NCI-H1436 treated with DMSO at 0.1 percent for 48 hours (cell line): Measurements from ENCODE around the gene ADAT3.

Experiments
- DNase-seq: peaks from one replicate; lab custom pipeline; 2025; lab: John Stamatoyannopoulos, UW

ADAT3 gene

GRCh38 chr19:1938071-1938470, 32.9 kb downstream of the ADAT3 start:
- no peak for DNase-seq

GRCh38 chr19:1941146-1942077, 36.2 kb downstream of the ADAT3 start, which contains the start of gene CSNK1G2:
TSS of gene CSNK1G2 (plus strand) at chr19:1941172. CDS start at chr19:1969773, 28,601 bp downstream.
- DNase-seq = no peak

GRCh38 chr19:1942078-1942933, 37.1 kb downstream of the ADAT3 start:
- DNase-seq = no peak

GRCh38 chr19:1942934-1943555, 37.8 kb downstream of the ADAT3 start:
- no peak for DNase-seq

GRCh38 chr19:1943661-1944087, 38.5 kb downstream of the ADAT3 start:
- no peak for DNase-seq

- no peak for DNase-seq
Measured at GRCh38 chr19:1944088-1944915, 39.1 kb downstream of the ADAT3 start.

- no peak for DNase-seq
Measured at GRCh38 chr19:1944916-1945561, 39.8 kb downstream of the ADAT3 start.

- DNase-seq = no peak
Measured at GRCh38 chr19:1945899-1946298, 40.7 kb downstream of the ADAT3 start.

- no peak for DNase-seq
Measured at GRCh38 chr19:1947651-1948209, 42.5 kb downstream of the ADAT3 start.

GRCh38 chr19:1949304-1950101, 44.3 kb downstream of the ADAT3 start:
- DNase-seq = no peak

GRCh38 chr19:1950640-1951039, 45.4 kb downstream of the ADAT3 start:
- no peak for DNase-seq

- no peak for DNase-seq
Measured at GRCh38 chr19:1952635-1953034, 47.4 kb downstream of the ADAT3 start.

- no peak for DNase-seq
Measured at GRCh38 chr19:1953037-1953436, 47.8 kb downstream of the ADAT3 start.

- no peak for DNase-seq
Measured at GRCh38 chr19:1953441-1954094, 48.4 kb downstream of the ADAT3 start.

GRCh38 chr19:1954532-1954933, 49.3 kb downstream of the ADAT3 start:
- no peak for DNase-seq

- no peak for DNase-seq
Measured at GRCh38 chr19:1955171-1956121, 50.2 kb downstream of the ADAT3 start.

- no peak for DNase-seq
Measured at GRCh38 chr19:1956122-1956494, 50.9 kb downstream of the ADAT3 start.

GRCh38 chr19:1956868-1957492, 51.8 kb downstream of the ADAT3 start:
- no peak for DNase-seq
